NCI-H187 (cell line): ENCODE measurements around the gene SLC16A7.

ENCODE experiments used
- DNase-seq, 2 experiments: peaks; one replicate each; lab custom pipeline; 2025; lab: John Stamatoyannopoulos, UW

SLC16A7 gene

GRCh38 chr12:59668674-59669073 is 72.8 kb downstream of the SLC16A7 start:
- DNase-seq: no peak

- DNase-seq: no peak
These were observed 76.4 kb downstream of the SLC16A7 start for GRCh38 chr12:59672273-59672672.

- DNase-seq: no peak
These were observed 79.6 kb downstream of the SLC16A7 start for GRCh38 chr12:59675461-59675860.

GRCh38 chr12:59677857-59678256 is 82.0 kb downstream of the SLC16A7 start:
- DNase-seq: no peak

- no peak for DNase-seq
These were observed 83.1 kb downstream of the SLC16A7 start for GRCh38 chr12:59678759-59679411.

- no peak for DNase-seq
These were observed 93.9 kb downstream of the SLC16A7 start for GRCh38 chr12:59689776-59690175.

GRCh38 chr12:59695379-59695778 is 99.5 kb downstream of the SLC16A7 start:
- no peak for DNase-seq

- no peak for DNase-seq
These were observed 102.8 kb downstream of the SLC16A7 start for GRCh38 chr12:59698600-59698999.

- no peak for DNase-seq
These were observed 103.8 kb downstream of the SLC16A7 start for GRCh38 chr12:59699421-59700152.

- no peak for DNase-seq
These were observed 104.3 kb downstream of the SLC16A7 start for GRCh38 chr12:59700153-59700450.

- DNase-seq: no peak
These were observed 112.2 kb downstream of the SLC16A7 start for GRCh38 chr12:59708064-59708463.

- no peak for DNase-seq
These were observed 112.7 kb downstream of the SLC16A7 start for GRCh38 chr12:59708484-59708883.

GRCh38 chr12:59710004-59710628 is 114.3 kb downstream of the SLC16A7 start:
- no peak for DNase-seq

GRCh38 chr12:59710964-59711363 is 115.1 kb downstream of the SLC16A7 start:
- no peak for DNase-seq

GRCh38 chr12:59715434-59715833 is 119.6 kb downstream of the SLC16A7 start:
- no peak for DNase-seq

GRCh38 chr12:59716043-59716442 is 120.2 kb downstream of the SLC16A7 start:
- no peak for DNase-seq

GRCh38 chr12:59717436-59717835 is 121.6 kb downstream of the SLC16A7 start:
- DNase-seq: no peak

GRCh38 chr12:59719701-59720100 is 123.9 kb downstream of the SLC16A7 start:
- DNase-seq: no peak

- DNase-seq: no peak
These were observed 127.7 kb downstream of the SLC16A7 start for GRCh38 chr12:59723520-59723919.

GRCh38 chr12:59724011-59724695 is 128.3 kb downstream of the SLC16A7 start:
- no peak for DNase-seq

GRCh38 chr12:59733200-59733599 is 137.4 kb downstream of the SLC16A7 start:
- DNase-seq: no peak

- DNase-seq: no peak
These were observed 138.5 kb downstream of the SLC16A7 start for GRCh38 chr12:59734371-59734770.

- no peak for DNase-seq
These were observed 139.4 kb downstream of the SLC16A7 start for GRCh38 chr12:59735231-59735630.
